GM12878 (cell line): ENCODE results near the gene CRYL1. TPM values are rescaled to one million over a fixed set of nuclear protein-coding genes. Genes with fewer than 3 reads are reported as not detected.

Source experiments
- ATAC-seq: fragments of 200-7000 bp; cut with Tn5 transposase; 3 replicates; pipeline ENCODE4 v1.9.1; 2020; ENCODE audit warnings: mild to moderate bottlenecking, moderate library complexity
- BruUV-seq: library from RNA; stranded (reverse); fragments of 400-500 nt; replicated peaks from 2 replicates; lab custom pipeline; 2021; lab: Mats Ljungman, UMichigan
- CTCF ChIA-PET: fragments of 300-600 bp; sonication (Branson Sonifier 250); formaldehyde crosslinking; extraction: SDS; loops from one replicate; lab custom pipeline; 2021; ENCODE audit warnings: inconsistent platforms; lab: Yijun Ruan, JAX
- POLR2A ChIA-PET: fragments of 350-600 bp; formaldehyde crosslinking; extraction: SDS; loops from one replicate; lab custom pipeline; 2021; ENCODE audit warnings: inconsistent platforms; lab: Charles Lee
- RAD21 ChIA-PET: fragments of 300-600 bp; sonication (Branson Sonifier 250); formaldehyde crosslinking; loops from one replicate; lab custom pipeline; 2023; ENCODE audit warnings: antibody characterized with exemption; ENCODE audit not compliant: unreplicated experiment; lab: Charles Lee
- SMC1A ChIA-PET: fragments of 300-600 bp; sonication (Branson Sonifier 250); formaldehyde crosslinking; loops from one replicate; lab custom pipeline; 2023; ENCODE audit not compliant: unreplicated experiment, uncharacterized antibody; lab: Charles Lee
- DNase-seq: peaks from one replicate; pipeline ENCODE4 v3.0.0-alpha.2; 2011; ENCODE audit warnings: low read depth, low spot score
- FAIRE-seq: peaks from 3 replicates; lab custom pipeline; 2011; peaks lifted over from hg19 to GRCh38; lab: Jason Lieb, UNC
- H2AFZ ChIP-seq: 2 replicates; pipeline ENCODE4 v1.6.0; 2011; ENCODE audit warnings: low read depth, low read length, control low read depth; ENCODE audit not compliant: control insufficient read depth
- H3K27ac ChIP-seq: 2 replicates; pipeline ENCODE4 v1.5.1; 2011; ENCODE audit warnings: control low read depth; ENCODE audit not compliant: control insufficient read depth, insufficient read depth
- H3K27me3 ChIP-seq, 2 experiments: replicated peaks in 1 of 2; 2 replicates each; pipeline versions ENCODE4 v1.6.0 to v1.6.1; 2011; ENCODE audit warnings: low read length in 1 of 2; ENCODE audit not compliant: control insufficient read depth in 2 of 2, insufficient read depth in 2 of 2
- H3K36me3 ChIP-seq, 2 experiments: 2 replicates each; pipeline ENCODE4 v1.5.1; 2011; ENCODE audit warnings: low read length in 1 of 2; ENCODE audit not compliant: control insufficient read depth in 2 of 2, insufficient read depth in 2 of 2
- H3K4me1 ChIP-seq: 2 replicates; pipeline ENCODE4 v1.6.1; 2011; ENCODE audit warnings: mild to moderate bottlenecking, low read length, moderate library complexity, mixed read lengths; ENCODE audit not compliant: control insufficient read depth, insufficient read depth
- H3K4me2 ChIP-seq: 2 replicates; pipeline ENCODE4 v1.6.0; 2011; ENCODE audit warnings: control low read depth; ENCODE audit not compliant: control insufficient read depth, insufficient read depth
- H3K4me3 ChIP-seq: fragments of 200-600 bp; sonication (generic); 2 replicates; pipeline ENCODE4 v1.5.1; 2016
- H3K79me2 ChIP-seq: 2 replicates; pipeline ENCODE4 v1.6.0; 2011; ENCODE audit warnings: low read length; ENCODE audit not compliant: control insufficient read depth, insufficient read depth
- H3K9ac ChIP-seq: 2 replicates; pipeline ENCODE4 v1.8.0; 2011; ENCODE audit warnings: low read length, control low read depth, mixed read lengths; ENCODE audit not compliant: control insufficient read depth, insufficient read depth
- H3K9me3 ChIP-seq: replicated peaks from 3 replicates; pipeline ENCODE4 v1.5.1; 2011; ENCODE audit warnings: mild to moderate bottlenecking, low read length; ENCODE audit not compliant: control insufficient read depth, insufficient read depth
- H4K20me1 ChIP-seq: 2 replicates; pipeline ENCODE4 v1.6.0; 2011; ENCODE audit not compliant: control insufficient read depth, insufficient read depth
- BCLAF1 ChIP-seq: fragments of 450-650 bp; IDR thresholded peaks from 2 replicates; pipeline ENCODE4 v1.6.1; 2017; ENCODE audit warnings: antibody characterized with exemption, mild to moderate bottlenecking, moderate library complexity
- CREB1 ChIP-seq: IDR thresholded peaks from 2 replicates; pipeline ENCODE4 v1.6.1; 2012; ENCODE audit warnings: low read depth, mild to moderate bottlenecking, inconsistent platforms
- CREM ChIP-seq: IDR thresholded peaks from 2 replicates; pipeline ENCODE4 v1.6.1; 2014; ENCODE audit warnings: antibody characterized with exemption, low read depth
- RCOR1 ChIP-seq: conservative IDR thresholded peaks from 2 replicates; pipeline ENCODE4 v1.6.1; 2012; ENCODE audit warnings: low read depth, low read length, improper control_type of control experiment
- ZBTB40 ChIP-seq: fragments of 450-650 bp; IDR thresholded peaks from 2 replicates; pipeline ENCODE4 v1.6.1; 2016; ENCODE audit warnings: mild to moderate bottlenecking, moderate library complexity, borderline replicate concordance
- WGBS: methylation state at CpG from one replicate; pipeline ENCODE4 v1.1.6; 2016; ENCODE audit warnings: low lambda C conversion rate; ENCODE audit not compliant: insufficient replicate concordance, insufficient coverage; ENCODE audit errors: missing lambda C conversion rate; 5-methylcytosine and 5-hydroxymethylcytosine counted together
- in situ Hi-C: fragments of 300-500 bp; cut with MboI; formaldehyde crosslinking; loops from 9 replicates; pipeline ENCODE4 v1.14.3; 2018; ENCODE audit warnings: mixed read lengths
- intact Hi-C: fragments of 100-400 bp; cut with micrococcal nuclease; formaldehyde crosslinking; loops from one replicate; pipeline ENCODE4 v1.14.2; 2022; ENCODE audit not compliant: unreplicated experiment
- polyA plus RNA-seq, 11 experiments: library from polyadenylated mRNA; depleted of rRNA in 4 of 11; unstranded in 6 of 11; stranded (reverse) in 5 of 11; fragments of >200 nt; fragmentation: Nextera tagmentation in 4 of 11; fragmentation: Illumina TruSeq in 1 of 11; extraction: Ambion mirVana in 4 of 11; extraction: Trizol in 1 of 11; gene quantifications; 1 replicate in 1 of 11; 2 replicates in 10 of 11; pipeline versions ENCODE4 v1.2.1 to v1.2.3, GENCODE V29; 2011 to 2016; ENCODE audit warnings: inconsistent platforms in 2 of 11, missing spikeins in 2 of 11, low read depth in 1 of 11
- total RNA-seq, 4 experiments: library from RNA; depleted of rRNA in 3 of 4; stranded (reverse); fragments of >200 nt in 3 of 4; fragmentation: Illumina TruSeq in 1 of 4; extraction: Trizol in 1 of 4; gene quantifications; 2 replicates each; pipeline versions ENCODE4 v1.2.1 to v1.2.3, GENCODE V29; 2013 to 2021

Gene CRYL1
- total and polyA plus RNA-seq, 10 of the 15 experiments (the other 5 are each of a cell fraction or from before 2014, with no cell fraction given), result 5.5 to 36.7 (median 12.2) TPM

GRCh38 chr13:20412691-20413355, 112.8 kb downstream of the CRYL1 start:
- no peak; the same call in 1 of the 3 replicates for ATAC-seq
- BruUV-seq, result no TSS peak
- no peak for FAIRE-seq

GRCh38 chr13:20411638-20412342, 113.9 kb downstream of the CRYL1 start:
- peak; percentile 96 for FAIRE-seq
- peak overlapping the region; percentile 12 for H3K4me2 ChIP-seq
- no TSS peak for BruUV-seq
- no peaks in the 10 kb centered on the region for H3K79me2 ChIP-seq
- SMC1A ChIA-PET, result interaction anchor here (1.0 to 2.2 kb wide), 6 partner anchors 9 to 214 kb away, joined by 3 to 11 read pairs (median 4); no protein-coding TSS in a partner anchor
- in situ Hi-C loops (no loop called here), intact Hi-C loops (loop anchor here (5.0 kb wide), 1 partner anchor 219 kb away; the partner anchor contains the start of gene GJB2)
- peaks cover 23% of the 10 kb centered on the region for H3K4me1 ChIP-seq
- peaks cover 5% of the 10 kb centered on the region; the same call in 2 of the 3 replicates for H3K9me3 ChIP-seq
- no peaks in the 10 kb centered on the region for H3K27me3 ChIP-seq
- RAD21 ChIA-PET, result interaction anchor here (1.0 to 1.9 kb wide), 3 partner anchors 9 to 64 kb away, joined by 3 to 6 read pairs (median 4); no protein-coding TSS in a partner anchor
- peak; percentile 99 for ATAC-seq
- POLR2A ChIA-PET, result interaction anchor here (0.5 to 1.0 kb wide), 2 partner anchors 30 to 98 kb away, joined by 3 read pairs; no protein-coding TSS in a partner anchor
- H3K27ac ChIP-seq, result peak overlapping the region; percentile 83
- no peak overlapping the region for H2AFZ ChIP-seq
- CTCF ChIA-PET, result interaction anchor here (0.9 to 1.6 kb wide), 5 partner anchors 14 to 215 kb away, joined by 3 to 4 read pairs (median 3); no protein-coding TSS in a partner anchor
- no peak overlapping the region for H3K4me3 ChIP-seq
- WGBS, result 0% methylated on average over 6 of the region's 6 CpGs
- DNase-seq, result peak; percentile 75
- H4K20me1 ChIP-seq, result no peaks in the 10 kb centered on the region
- no peaks in the 10 kb centered on the region for H3K36me3 ChIP-seq
- no peak overlapping the region for H3K9ac ChIP-seq
- TF ChIP-seq RCOR1 (no peak), ZBTB40 (no peak), BCLAF1 (no peak)

More at GRCh38 chr13:20412691-20413355, 112.8 kb downstream of the CRYL1 start:
- H3K27me3 ChIP-seq, result no peaks in the 10 kb centered on the region
- ChIA-PET SMC1A (interaction anchor here (1.5 to 2.2 kb wide), 4 partner anchors 8 to 215 kb away, joined by 3 to 11 read pairs (median 4); no protein-coding TSS in a partner anchor), POLR2A (interaction anchor here (0.5 kb wide), 1 partner anchor 96 kb away, joined by 3 read pairs; no protein-coding TSS in a partner anchor), CTCF (interaction anchor here (1.3 to 1.6 kb wide), 2 partner anchors 33 to 82 kb away, joined by 3 to 4 read pairs; no protein-coding TSS in a partner anchor), RAD21 (interaction anchor here (1.0 to 1.9 kb wide), 2 partner anchors 60 to 63 kb away, joined by 3 to 6 read pairs; no protein-coding TSS in a partner anchor)
- no peaks in the 10 kb centered on the region for H3K79me2 ChIP-seq
- H3K9ac ChIP-seq, result no peak overlapping the region
- no peak overlapping the region for H3K4me3 ChIP-seq
- no peak overlapping the region; the same call in 1 of the 2 replicates for H3K27ac ChIP-seq
- TF ChIP-seq CREB1, result peak; percentile 49; the same call in 1 of the 2 replicates
- no peak for TF ChIP-seq RCOR1
- TF ChIP-seq CREM, result peak; percentile 30; the same call in 1 of the 2 replicates
- H4K20me1 ChIP-seq, result no peaks in the 10 kb centered on the region
- peaks cover 23% of the 10 kb centered on the region for H3K4me1 ChIP-seq
- H3K9me3 ChIP-seq, result peaks cover 5% of the 10 kb centered on the region; the same call in 2 of the 3 replicates
- H2AFZ ChIP-seq, result no peak overlapping the region
- H3K36me3 ChIP-seq, result no peaks in the 10 kb centered on the region
- 80% methylated on average over 7 of the region's 7 CpGs for WGBS
- intact Hi-C loops, result loop anchor here (5.0 kb wide), 1 partner anchor 221 kb away; the partner anchor contains the start of gene GJB2
- in situ Hi-C loops, result no loop called here
- H3K4me2 ChIP-seq, result no peak overlapping the region
- DNase-seq, result no peak
